Activated T-cell treated with anti-CD3 and anti-CD28 coated beads for 1 hour (primary cell): ENCODE results near the gene COBL.

Source experiments
- DNase-seq: peaks from one replicate; pipeline ENCODE4 v3.0.0-alpha.2; 2020; ENCODE audit warnings: low read depth

The COBL gene

GRCh38 chr7:51316666-51317581, at the start of gene COBL:
Gene COBL, minus strand, starts transcription at chr7:51316809. Its CDS starts 176 bp downstream, at chr7:51316633.
- no peak for DNase-seq

- no peak for DNase-seq
Observed at GRCh38 chr7:51366172-51366728, 49.6 kb upstream of the COBL start.

GRCh38 chr7:51357821-51358220, 41.2 kb upstream of the COBL start:
- DNase-seq: no peak

- no peak for DNase-seq
Observed at GRCh38 chr7:51356849-51357516, 40.4 kb upstream of the COBL start.

- no peak for DNase-seq
Observed at GRCh38 chr7:51354897-51355296, 38.3 kb upstream of the COBL start.

GRCh38 chr7:51354434-51354833, 37.8 kb upstream of the COBL start:
- no peak for DNase-seq

GRCh38 chr7:51352174-51353100, 35.8 kb upstream of the COBL start:
- DNase-seq: no peak

- DNase-seq: no peak
Observed at GRCh38 chr7:51351661-51352060, 35.1 kb upstream of the COBL start.

GRCh38 chr7:51350546-51350896, 33.9 kb upstream of the COBL start:
- DNase-seq: no peak

- DNase-seq: no peak
Observed at GRCh38 chr7:51349820-51350545, 33.4 kb upstream of the COBL start.

GRCh38 chr7:51346126-51346525, 29.5 kb upstream of the COBL start:
- no peak for DNase-seq

- no peak for DNase-seq
Observed at GRCh38 chr7:51344406-51345138, 28.0 kb upstream of the COBL start.

GRCh38 chr7:51340936-51341335, 24.3 kb upstream of the COBL start:
- no peak for DNase-seq

- DNase-seq: no peak
Observed at GRCh38 chr7:51340029-51340838, 23.6 kb upstream of the COBL start.

- DNase-seq: no peak
Observed at GRCh38 chr7:51335057-51335456, 18.4 kb upstream of the COBL start.

- DNase-seq: no peak
Observed at GRCh38 chr7:51329696-51330263, 13.2 kb upstream of the COBL start.

- DNase-seq: no peak
Observed at GRCh38 chr7:51328351-51328801, 11.8 kb upstream of the COBL start.

- DNase-seq: no peak
Observed at GRCh38 chr7:51327287-51327717, 10.7 kb upstream of the COBL start.

GRCh38 chr7:51326656-51327286, 10.2 kb upstream of the COBL start:
- DNase-seq: no peak
